ENCODE measurements around the gene RHOG.
"Not testable (repeated sequence)": the region's sequence is repeated elsewhere in the genome, so short reads cannot be mapped to it uniquely, and the experiment has no call there.

Gene RHOG

GRCh38 chr11:3873712-3874349 is 33.1 kb upstream of the RHOG start:
- peaks cover 4% of the 10 kb centered on the region for H3K36me3 Mint-ChIP-seq (ENCODE audit: insufficient read depth)
- H3K27me3 Mint-ChIP-seq = no peaks in the 10 kb centered on the region
- H3K9me3 Mint-ChIP-seq = no peaks in the 10 kb centered on the region
- no peak overlapping the region for H3K27ac Mint-ChIP-seq (ENCODE audit: low read depth)
- ATAC-seq (replicated peaks; ENCODE audit: extremely low read depth, poor library complexity, severe bottlenecking) (no peak), DNase-seq (ENCODE audit: low spot score in 2 of 2) (no peak)
- peaks cover 73% of the 10 kb centered on the region for H3K4me1 Mint-ChIP-seq
- H3K4me3 Mint-ChIP-seq = no peak overlapping the region

GRCh38 chr11:3867209-3868091 is 26.7 kb upstream of the RHOG start:
- DNase-seq (ENCODE audit: low spot score in 2 of 2) = no peak
- Mint-ChIP-seq H3K4me3 (peak overlapping the region; percentile 14), H3K27ac (ENCODE audit: low read depth) (peak overlapping the region; percentile 38), H3K27me3 (no peaks in the 10 kb centered on the region), H3K36me3 (ENCODE audit: insufficient read depth) (peaks cover 2% of the 10 kb centered on the region), H3K9me3 (no peaks in the 10 kb centered on the region), H3K4me1 (peaks cover 70% of the 10 kb centered on the region)
- ATAC-seq (replicated peaks; ENCODE audit: extremely low read depth, poor library complexity, severe bottlenecking) = no peak

- H3K36me3 Mint-ChIP-seq (ENCODE audit: insufficient read depth) = peaks cover 2% of the 10 kb centered on the region
- H3K27me3 Mint-ChIP-seq = no peaks in the 10 kb centered on the region
- peak overlapping the region; percentile 14 for H3K4me3 Mint-ChIP-seq
- peaks cover 75% of the 10 kb centered on the region for H3K4me1 Mint-ChIP-seq
- DNase-seq (ENCODE audit: low spot score in 2 of 2) (no peak), ATAC-seq (replicated peaks; ENCODE audit: extremely low read depth, poor library complexity, severe bottlenecking) (no peak)
- H3K9me3 Mint-ChIP-seq = no peaks in the 10 kb centered on the region
- peak overlapping the region; percentile 65 for H3K27ac Mint-ChIP-seq (ENCODE audit: low read depth)
These were observed 26.1 kb upstream of the RHOG start for GRCh38 chr11:3866836-3867208.

DNA sequence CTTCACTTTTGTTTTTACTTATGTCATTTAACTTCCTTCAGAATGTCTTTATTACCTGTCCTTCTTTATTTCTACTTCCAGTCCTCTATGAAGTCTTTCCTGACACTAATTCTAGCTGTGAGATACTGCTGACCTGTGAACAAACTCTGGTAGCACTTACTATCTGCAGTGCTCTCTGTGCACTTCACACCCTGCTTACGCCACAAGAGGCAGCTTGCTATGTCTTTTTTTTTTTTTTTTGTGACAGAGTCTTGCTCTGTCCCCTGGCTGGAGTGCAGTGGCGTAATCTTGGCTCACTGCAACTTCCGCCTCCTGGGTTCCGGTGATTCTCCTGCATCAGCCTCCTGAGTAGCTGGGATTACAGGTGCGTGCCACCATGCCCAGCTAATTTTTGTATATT is 25.4 kb upstream of the RHOG start:
- Mint-ChIP-seq H3K27me3 (no peaks in the 10 kb centered on the region), H3K27ac (ENCODE audit: low read depth) (peak overlapping the region; percentile 65), H3K36me3 (ENCODE audit: insufficient read depth) (peaks cover 2% of the 10 kb centered on the region), H3K4me3 (peak overlapping the region; percentile 66), H3K4me1 (peaks cover 75% of the 10 kb centered on the region), H3K9me3 (no peaks in the 10 kb centered on the region)
- DNase-seq (ENCODE audit: low spot score in 2 of 2) (no peak), ATAC-seq (replicated peaks; ENCODE audit: extremely low read depth, poor library complexity, severe bottlenecking) (peak; percentile 69)

DNA sequence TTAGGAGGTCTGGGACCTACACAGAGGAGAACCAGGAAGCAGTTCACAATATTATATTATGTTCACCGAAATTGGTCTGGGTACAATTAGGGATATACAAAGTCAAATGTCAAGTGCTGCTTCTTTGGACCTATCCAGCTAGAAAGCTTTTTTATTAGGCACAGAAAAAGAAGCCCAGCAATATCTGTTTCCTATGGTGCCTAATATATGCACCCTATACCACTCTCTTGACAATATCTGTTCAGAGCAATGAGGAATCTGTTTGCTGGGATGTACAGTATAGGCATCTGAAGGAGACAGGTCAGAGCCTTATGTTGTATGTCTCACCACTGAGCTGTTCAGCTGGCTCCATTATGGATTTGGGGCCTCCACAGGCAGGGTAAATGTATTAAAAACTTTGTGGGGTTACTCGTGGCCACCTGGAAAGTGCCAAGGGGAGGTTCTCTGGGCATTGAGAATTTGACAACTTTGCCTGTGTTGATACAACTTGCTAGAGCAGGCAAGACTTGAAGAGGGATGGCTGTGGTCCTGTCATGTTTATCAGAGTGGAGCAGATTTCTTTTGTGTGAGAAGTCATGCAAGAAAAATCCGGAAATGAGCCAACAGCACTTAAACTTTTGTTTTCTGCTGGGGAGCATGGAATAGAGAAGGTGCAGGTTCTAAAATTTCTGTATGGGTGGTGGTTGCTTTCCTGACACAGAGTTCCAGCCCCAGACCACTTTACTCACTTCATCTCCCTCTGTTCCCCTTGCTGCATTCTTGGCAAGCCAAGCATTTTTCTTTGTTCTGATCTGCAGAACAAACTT is 24.8 kb upstream of the RHOG start:
- H3K36me3 Mint-ChIP-seq (ENCODE audit: insufficient read depth) = peaks cover 4% of the 10 kb centered on the region

GRCh38 chr11:3861683-3862082 is 20.9 kb upstream of the RHOG start:
- no peaks in the 10 kb centered on the region for H3K27me3 Mint-ChIP-seq
- H3K36me3 Mint-ChIP-seq (ENCODE audit: insufficient read depth) = peaks cover 4% of the 10 kb centered on the region
- H3K4me1 Mint-ChIP-seq = peaks cover 84% of the 10 kb centered on the region
- no peaks in the 10 kb centered on the region for H3K9me3 Mint-ChIP-seq
- no peak for ATAC-seq (replicated peaks; ENCODE audit: extremely low read depth, poor library complexity, severe bottlenecking)
- peak overlapping the region; percentile 71 for H3K27ac Mint-ChIP-seq (ENCODE audit: low read depth)
- H3K4me3 Mint-ChIP-seq = peak overlapping the region; percentile 98
- no peak for DNase-seq (ENCODE audit: low spot score in 2 of 2)

More for the DNA sequence above, 24.8 kb upstream of the RHOG start:
- H3K4me3 Mint-ChIP-seq = peak overlapping the region; percentile 66
- no peaks in the 10 kb centered on the region for H3K27me3 Mint-ChIP-seq
- no peaks in the 10 kb centered on the region for H3K9me3 Mint-ChIP-seq
- DNase-seq (ENCODE audit: low spot score in 2 of 2) = no peak
- H3K4me1 Mint-ChIP-seq = peaks cover 76% of the 10 kb centered on the region
- ATAC-seq (replicated peaks; ENCODE audit: extremely low read depth, poor library complexity, severe bottlenecking) = peak; percentile 25
- H3K27ac Mint-ChIP-seq (ENCODE audit: low read depth) = peak overlapping the region; percentile 65

GRCh38 chr11:3860898-3861393 is 20.2 kb upstream of the RHOG start:
- H3K27ac Mint-ChIP-seq (ENCODE audit: low read depth) = peak overlapping the region; percentile 71
- H3K9me3 Mint-ChIP-seq; DNase-seq (ENCODE audit: low spot score in 2 of 2); H3K36me3 Mint-ChIP-seq (ENCODE audit: insufficient read depth); H3K27me3 Mint-ChIP-seq: not testable (repeated sequence)
- peak; percentile 77 for ATAC-seq (replicated peaks; ENCODE audit: extremely low read depth, poor library complexity, severe bottlenecking)
- peak overlapping the region; percentile 98 for H3K4me3 Mint-ChIP-seq
- peaks cover 84% of the 10 kb centered on the region for H3K4me1 Mint-ChIP-seq

DNA sequence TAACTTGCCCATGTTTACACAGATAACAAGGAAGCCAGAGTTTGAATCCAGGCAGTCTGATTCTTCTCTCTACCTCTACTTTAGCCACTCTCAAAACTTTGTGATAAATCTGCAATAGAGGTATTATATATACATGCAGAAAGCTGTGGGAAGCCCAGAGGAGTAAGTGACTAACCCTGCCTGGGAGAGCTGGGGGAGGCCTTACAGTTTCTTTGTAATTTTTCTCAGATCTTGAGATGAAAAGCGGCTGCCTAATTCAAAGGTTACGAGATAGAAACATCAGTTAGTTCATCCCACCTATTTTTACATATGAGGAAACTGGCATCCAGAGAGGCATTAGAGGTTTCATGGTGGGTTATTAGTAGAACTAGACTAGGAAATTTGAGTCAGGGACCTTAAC is 19.6 kb upstream of the RHOG start:
- Mint-ChIP-seq H3K27me3 (no peaks in the 10 kb centered on the region), H3K9me3 (no peaks in the 10 kb centered on the region), H3K27ac (ENCODE audit: low read depth) (peak overlapping the region; percentile 71), H3K36me3 (ENCODE audit: insufficient read depth) (peaks cover 4% of the 10 kb centered on the region), H3K4me3 (peak overlapping the region; percentile 98), H3K4me1 (peaks cover 81% of the 10 kb centered on the region)
- ATAC-seq (replicated peaks; ENCODE audit: extremely low read depth, poor library complexity, severe bottlenecking) (no peak), DNase-seq (ENCODE audit: low spot score in 2 of 2) (no peak)

DNA sequence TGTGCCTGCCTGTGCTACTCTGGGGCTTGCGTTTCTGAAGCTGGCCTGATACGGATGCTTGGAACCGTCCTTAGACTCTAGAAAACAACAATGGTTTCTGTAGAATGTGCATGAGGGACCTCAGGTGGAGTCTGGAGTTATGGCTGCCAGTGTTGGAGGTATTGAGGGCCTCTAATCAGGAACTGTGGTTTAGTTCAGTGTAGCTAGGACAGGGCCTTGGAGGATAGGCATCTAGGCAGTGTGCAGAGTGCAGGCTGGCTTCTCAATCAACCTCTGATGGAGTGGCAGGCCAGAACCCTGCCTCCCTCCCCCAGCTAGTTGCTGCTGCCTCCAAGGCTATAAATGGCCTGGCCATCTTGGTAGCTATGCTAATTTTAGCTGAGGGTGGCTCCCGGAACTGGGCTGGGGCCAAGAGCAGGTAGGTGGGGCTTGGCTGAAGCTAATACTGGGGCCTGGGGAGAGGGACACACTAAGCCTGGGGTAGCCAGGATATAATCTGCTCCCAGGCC is 18.7 kb upstream of the RHOG start:
- H3K9me3 Mint-ChIP-seq = no peaks in the 10 kb centered on the region
- H3K4me1 Mint-ChIP-seq = peaks cover 75% of the 10 kb centered on the region
- no peak for ATAC-seq (replicated peaks; ENCODE audit: extremely low read depth, poor library complexity, severe bottlenecking)

DNA sequence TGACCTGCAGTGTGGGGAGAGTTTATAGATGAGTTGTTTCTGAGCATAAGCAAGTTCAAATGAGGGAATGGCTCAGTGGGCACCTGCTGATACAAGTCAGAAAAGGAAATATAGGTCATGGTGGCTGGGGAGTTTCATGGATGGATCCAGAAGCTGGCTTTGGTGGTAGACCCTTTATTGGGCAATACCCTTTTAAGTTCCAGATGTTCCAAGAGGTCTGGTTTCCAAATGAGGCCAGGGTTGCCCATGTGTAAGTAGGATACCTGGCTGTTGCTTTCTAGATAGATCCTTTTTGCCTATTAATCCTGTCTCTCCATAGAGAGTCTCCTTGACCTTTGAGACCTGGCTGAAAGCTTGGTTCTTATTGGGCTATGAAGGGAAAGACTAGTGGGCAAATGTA is 16.9 kb upstream of the RHOG start:
- Mint-ChIP-seq H3K36me3 (ENCODE audit: insufficient read depth) (peaks cover 12% of the 10 kb centered on the region), H3K27ac (ENCODE audit: low read depth) (peak overlapping the region; percentile 88), H3K27me3 (no peaks in the 10 kb centered on the region), H3K4me3 (peak overlapping the region; percentile 98), H3K4me1 (peaks cover 86% of the 10 kb centered on the region), H3K9me3 (no peaks in the 10 kb centered on the region)
- DNase-seq (ENCODE audit: low spot score in 2 of 2) (no peak), ATAC-seq (replicated peaks; ENCODE audit: extremely low read depth, poor library complexity, severe bottlenecking) (no peak)

More for the DNA sequence above, 18.7 kb upstream of the RHOG start:
- no peak for DNase-seq (ENCODE audit: low spot score in 2 of 2)
- Mint-ChIP-seq H3K27me3 (no peaks in the 10 kb centered on the region), H3K36me3 (ENCODE audit: insufficient read depth) (peaks cover 10% of the 10 kb centered on the region), H3K4me3 (peak overlapping the region; percentile 98), H3K27ac (ENCODE audit: low read depth) (peak overlapping the region; percentile 51)

GRCh38 chr11:3856856-3857553 is 16.2 kb upstream of the RHOG start:
- H3K4me3 Mint-ChIP-seq = peak overlapping the region; percentile 98
- no peaks in the 10 kb centered on the region for H3K9me3 Mint-ChIP-seq
- DNase-seq (ENCODE audit: low spot score in 2 of 2) = no peak
- ATAC-seq (replicated peaks; ENCODE audit: extremely low read depth, poor library complexity, severe bottlenecking) = no peak
- peaks cover 86% of the 10 kb centered on the region for H3K4me1 Mint-ChIP-seq
- peaks cover 12% of the 10 kb centered on the region for H3K36me3 Mint-ChIP-seq (ENCODE audit: insufficient read depth)
- H3K27me3 Mint-ChIP-seq = no peaks in the 10 kb centered on the region
- H3K27ac Mint-ChIP-seq (ENCODE audit: low read depth) = peak overlapping the region; percentile 88

All from central memory CD8-positive, alpha-beta T cell (primary cell).